ENCODE measurements around the gene KCNAB1.

- TF ChIP-seq POLR2A (IDR thresholded peaks at IDR 0.05) (no peak), CTCF (IDR thresholded peaks at IDR 0.05) (no peak), POLR2AphosphoS5 (IDR thresholded peaks at IDR 0.05) (no peak)
These were observed 422.7 kb downstream of the KCNAB1 start for GRCh38 chr3:156543043-156543555.

Measured in transverse colon (tissue), 4 donors.